Activated CD4-positive, alpha-beta T cell treated with anti-CD3 and anti-CD28 coated beads, Interleukin-2, amount 10 ng/mL, durations not matched to agents 7 days and 5 days (primary cell): Measurements from ENCODE around the gene ACBD6. TPM values are rescaled to one million over a fixed set of nuclear protein-coding genes. Genes with fewer than 3 reads are reported as not detected.
"Not testable (repeated sequence)": the region's sequence is repeated elsewhere in the genome, so short reads cannot be mapped to it uniquely, and the experiment has no call there.

Experiments used
- CTCF ChIA-PET: fragments of 350-600 bp; sonication (Branson Sonifier 250); formaldehyde crosslinking; loops from one replicate; lab custom pipeline; 2021; ENCODE audit warnings: antibody characterized with exemption; lab: Charles Lee
- POLR2A ChIA-PET: fragments of 350-600 bp; sonication (Branson Sonifier 250); formaldehyde crosslinking; loops from one replicate; lab custom pipeline; 2021; ENCODE audit warnings: antibody characterized with exemption; lab: Charles Lee
- DNase-seq: peaks from one replicate; pipeline ENCODE4 v3.0.0-alpha.2; 2020
- H3K27ac Mint-ChIP-seq: one replicate; pipeline ENCODE4 v1.8.0; 2021; ENCODE audit warnings: mild to moderate bottlenecking, moderate library complexity, mixed read lengths
- H3K27me3 Mint-ChIP-seq: one replicate; pipeline ENCODE4 v1.8.0; 2021; ENCODE audit warnings: mixed read lengths
- H3K36me3 Mint-ChIP-seq: one replicate; pipeline ENCODE4 v1.8.0; 2021; ENCODE audit warnings: low read depth, mixed read lengths
- H3K4me1 Mint-ChIP-seq: one replicate; pipeline ENCODE4 v1.8.0; 2021; ENCODE audit warnings: mixed read lengths
- H3K4me3 Mint-ChIP-seq: one replicate; pipeline ENCODE4 v1.8.0; 2021; ENCODE audit warnings: mild to moderate bottlenecking, moderate library complexity, mixed read lengths
- H3K9me3 Mint-ChIP-seq: one replicate; pipeline ENCODE4 v1.8.0; 2021; ENCODE audit warnings: mixed read lengths
- total RNA-seq, 2 experiments: library from RNA; stranded (reverse); gene quantifications; one replicate each; pipeline ENCODE4 v1.2.3, GENCODE V29; 2021

Gene ACBD6
- total RNA-seq, 2 experiments from 2014 or later = 39.9 to 40.8 TPM

DNA sequence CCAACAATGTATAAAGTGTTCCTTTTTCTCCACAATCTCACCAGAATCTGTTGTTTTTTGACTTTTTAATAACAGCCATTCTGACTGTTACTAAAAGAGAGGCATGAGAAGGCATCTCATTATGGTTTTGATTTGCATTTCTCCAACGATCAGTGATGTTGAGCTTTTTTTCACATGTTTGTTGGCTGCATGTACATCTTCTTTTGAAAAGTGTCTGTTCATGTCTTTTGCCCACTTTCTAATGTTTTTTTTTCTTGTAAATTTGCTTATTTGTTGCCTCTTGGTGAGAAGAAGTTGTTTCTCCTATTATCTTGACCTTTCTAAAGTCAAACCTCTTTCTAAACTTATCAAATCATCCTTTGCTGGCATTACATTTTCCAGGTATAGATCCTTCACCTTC lies 80.8 kb downstream of the ACBD6 start:
- Mint-ChIP-seq H3K4me1 (no peaks in the 10 kb centered on the region), H3K27ac (no peak overlapping the region), H3K9me3 (peaks cover 5% of the 10 kb centered on the region), H3K36me3 (peaks cover 14% of the 10 kb centered on the region), H3K4me3 (no peak overlapping the region), H3K27me3 (no peaks in the 10 kb centered on the region)
- ChIA-PET CTCF (interaction anchor here (1.0 to 1.3 kb wide), 2 partner anchors 74 to 221 kb away, joined by 3 to 5 read pairs; no protein-coding TSS in a partner anchor), POLR2A (no interaction called here)
- DNase-seq = no peak

DNA sequence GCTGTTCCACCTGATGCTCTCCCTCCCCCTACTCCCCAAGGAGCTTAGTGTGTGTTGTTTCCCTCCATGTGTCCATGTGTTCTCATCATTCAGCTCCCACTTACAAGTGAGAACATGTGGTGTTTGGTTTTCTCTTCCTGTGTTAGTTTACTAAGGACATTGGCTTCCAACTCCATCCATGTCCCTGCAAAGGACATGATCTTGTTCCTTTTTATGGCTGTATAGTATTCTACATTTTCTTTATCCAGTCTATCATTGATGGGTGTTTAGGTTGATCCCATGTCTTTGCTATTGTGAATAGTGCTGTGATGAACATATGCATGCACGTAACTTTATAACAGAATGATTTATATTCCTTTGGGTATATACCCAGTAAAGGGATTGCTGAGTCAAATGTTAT lies 81.2 kb downstream of the ACBD6 start:
- H3K27me3 Mint-ChIP-seq, H3K4me3 Mint-ChIP-seq, H3K27ac Mint-ChIP-seq, H3K4me1 Mint-ChIP-seq, POLR2A ChIA-PET, CTCF ChIA-PET, H3K9me3 Mint-ChIP-seq, DNase-seq: not testable (repeated sequence)
- peaks cover 14% of the 10 kb centered on the region for H3K36me3 Mint-ChIP-seq

DNA sequence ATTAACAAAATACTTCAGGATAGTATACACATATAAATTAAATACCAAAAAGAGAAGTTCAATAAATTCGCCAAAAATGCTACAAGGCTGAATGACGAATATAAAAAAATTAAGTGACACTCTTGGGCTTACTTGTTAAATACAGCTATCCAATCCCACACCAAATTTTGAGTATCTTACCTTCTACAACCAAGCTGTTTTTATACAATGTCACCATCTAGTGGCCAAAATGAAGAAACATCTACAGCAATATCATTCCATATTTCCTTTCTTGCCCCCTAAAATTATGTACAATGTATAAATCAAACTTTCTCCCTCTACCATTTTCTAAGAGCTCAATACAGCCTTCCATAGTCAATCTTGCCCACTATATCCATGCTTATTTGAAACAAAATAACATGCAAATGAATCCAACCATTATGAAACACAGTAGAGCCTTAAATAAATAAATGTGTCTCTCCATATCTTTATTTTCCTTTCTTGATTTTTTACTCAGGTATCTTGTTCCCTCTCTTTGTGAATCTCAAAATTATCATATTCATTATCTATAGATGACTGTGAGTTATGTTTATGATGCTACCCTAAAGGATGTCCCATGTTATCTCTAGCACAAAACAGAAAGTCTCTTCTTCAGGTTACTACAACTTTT lies 86.3 kb downstream of the ACBD6 start:
- Mint-ChIP-seq H3K36me3 (peaks cover 14% of the 10 kb centered on the region), H3K27me3 (no peaks in the 10 kb centered on the region), H3K4me3 (no peak overlapping the region), H3K9me3 (peaks cover 3% of the 10 kb centered on the region), H3K4me1 (no peaks in the 10 kb centered on the region), H3K27ac (no peak overlapping the region)
- no peak for DNase-seq
- ChIA-PET POLR2A (no interaction called here), CTCF (interaction anchor here (1.1 to 1.2 kb wide), 2 partner anchors 11 to 163 kb away, joined by 3 to 5 read pairs; no protein-coding TSS in a partner anchor)

DNA sequence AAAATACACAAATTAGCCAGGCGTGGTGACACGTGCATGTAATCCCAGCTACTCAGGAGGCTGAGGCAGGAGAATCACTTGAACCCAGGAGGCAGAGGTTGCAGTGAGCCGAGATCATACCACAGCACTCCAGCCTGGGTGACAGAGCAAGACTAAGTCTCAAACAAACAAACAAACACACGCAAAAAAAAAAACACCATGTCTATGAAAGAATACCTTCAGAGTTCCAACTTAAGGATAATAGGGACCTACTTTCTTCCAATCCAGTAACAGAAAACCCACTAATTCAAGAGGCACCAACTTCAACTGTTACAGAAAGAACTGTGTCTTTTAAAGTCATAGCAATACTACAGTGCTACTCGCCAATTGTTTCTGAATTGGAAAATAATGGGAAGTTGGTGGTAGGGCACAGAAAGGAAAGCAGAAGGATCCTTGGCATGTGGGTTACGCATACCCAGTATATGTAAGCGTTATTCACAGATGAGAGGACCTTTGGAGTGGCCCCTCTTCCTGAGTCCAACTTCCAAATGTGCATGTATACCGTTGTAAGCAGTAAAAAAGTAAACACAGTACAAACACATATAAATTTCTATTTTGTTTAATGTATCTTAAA lies 87.0 kb downstream of the ACBD6 start:
- Mint-ChIP-seq H3K36me3 (peaks cover 15% of the 10 kb centered on the region), H3K9me3 (peaks cover 3% of the 10 kb centered on the region), H3K4me3 (no peak overlapping the region), H3K4me1 (no peaks in the 10 kb centered on the region), H3K27ac (no peak overlapping the region), H3K27me3 (no peaks in the 10 kb centered on the region)
- ChIA-PET CTCF (interaction anchor here (1.1 to 1.2 kb wide), 2 partner anchors 12 to 162 kb away, joined by 3 to 5 read pairs; no protein-coding TSS in a partner anchor), POLR2A (no interaction called here)
- DNase-seq = no peak

DNA sequence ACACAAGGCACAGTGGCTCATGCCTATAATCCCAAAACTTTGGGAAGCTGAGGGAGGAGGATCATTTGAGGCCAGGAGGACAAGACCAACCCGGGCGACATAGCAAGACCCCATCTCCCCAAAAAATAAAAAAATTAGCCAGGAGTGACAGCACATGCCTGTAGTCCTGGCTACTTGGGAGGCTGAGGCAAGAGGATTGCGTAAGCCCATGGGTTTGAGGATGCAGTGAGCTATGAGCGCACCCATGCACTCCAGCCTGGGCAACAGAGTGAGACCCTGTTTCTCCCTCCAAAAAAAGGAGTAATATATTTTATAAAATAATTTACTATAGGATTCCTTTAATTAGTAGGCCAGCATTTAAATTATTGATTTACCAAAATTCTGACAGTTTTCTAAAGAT lies 89.8 kb downstream of the ACBD6 start:
- DNase-seq = no peak
- ChIA-PET CTCF (interaction anchor here (0.6 kb wide), 1 partner anchor 133 kb away, joined by 3 read pairs; no protein-coding TSS in a partner anchor), POLR2A (no interaction called here)
- no peak overlapping the region for H3K4me3 Mint-ChIP-seq
- H3K4me1 Mint-ChIP-seq = no peaks in the 10 kb centered on the region
- peaks cover 6% of the 10 kb centered on the region for H3K9me3 Mint-ChIP-seq
- no peaks in the 10 kb centered on the region for H3K27me3 Mint-ChIP-seq
- no peak overlapping the region for H3K27ac Mint-ChIP-seq
- H3K36me3 Mint-ChIP-seq = peaks cover 28% of the 10 kb centered on the region

DNA sequence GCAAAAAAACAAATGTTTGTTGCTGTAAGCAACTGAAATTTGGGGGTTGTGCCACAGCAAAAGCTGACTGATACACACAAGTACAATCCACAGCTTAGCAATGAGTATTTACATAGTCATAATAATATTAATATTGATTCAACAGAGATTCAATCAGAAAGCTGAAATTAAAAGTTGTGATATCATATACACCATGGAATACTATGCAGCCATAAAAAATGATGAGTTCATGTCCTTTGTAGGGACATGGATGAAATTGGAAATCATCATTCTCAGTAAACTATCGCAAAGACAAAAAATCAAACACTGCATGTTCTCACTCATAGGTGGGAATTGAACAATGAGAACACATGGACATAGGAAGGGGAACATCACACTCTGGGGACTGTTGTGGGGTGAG lies 94.2 kb downstream of the ACBD6 start:
- DNase-seq, H3K9me3 Mint-ChIP-seq, H3K27me3 Mint-ChIP-seq, H3K4me3 Mint-ChIP-seq, H3K4me1 Mint-ChIP-seq, POLR2A ChIA-PET, H3K27ac Mint-ChIP-seq: not testable (repeated sequence)
- CTCF ChIA-PET = interaction anchor here (1.2 kb wide), 1 partner anchor 16 kb away, joined by 3 read pairs; no protein-coding TSS in a partner anchor
- peaks cover 26% of the 10 kb centered on the region for H3K36me3 Mint-ChIP-seq

DNA sequence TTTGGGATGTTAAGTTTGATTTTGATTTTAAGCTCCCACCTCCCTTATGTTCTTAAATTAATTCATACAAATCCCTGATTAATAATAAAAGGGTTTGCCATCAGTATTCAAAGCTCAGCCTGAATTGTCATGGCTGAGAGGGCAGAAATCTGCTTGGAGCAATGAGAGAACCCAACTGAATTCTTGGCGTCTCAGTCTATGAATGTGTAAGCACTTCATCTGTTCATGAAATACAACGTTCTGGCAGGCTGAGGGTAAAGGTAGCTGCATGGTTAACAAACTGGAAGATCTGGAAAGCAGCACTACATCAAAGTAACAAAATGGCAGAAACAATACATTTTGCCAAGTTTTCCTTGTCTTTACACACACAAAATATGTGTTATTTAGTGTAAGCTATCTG lies 95.3 kb downstream of the ACBD6 start:
- Mint-ChIP-seq H3K36me3 (peaks cover 21% of the 10 kb centered on the region), H3K4me3 (no peak overlapping the region), H3K27me3 (no peaks in the 10 kb centered on the region), H3K9me3 (peaks cover 3% of the 10 kb centered on the region), H3K4me1 (no peaks in the 10 kb centered on the region), H3K27ac (no peak overlapping the region)
- ChIA-PET POLR2A (no interaction called here), CTCF (interaction anchor here (1.2 kb wide), 1 partner anchor 15 kb away, joined by 3 read pairs; no protein-coding TSS in a partner anchor)
- DNase-seq = no peak

DNA sequence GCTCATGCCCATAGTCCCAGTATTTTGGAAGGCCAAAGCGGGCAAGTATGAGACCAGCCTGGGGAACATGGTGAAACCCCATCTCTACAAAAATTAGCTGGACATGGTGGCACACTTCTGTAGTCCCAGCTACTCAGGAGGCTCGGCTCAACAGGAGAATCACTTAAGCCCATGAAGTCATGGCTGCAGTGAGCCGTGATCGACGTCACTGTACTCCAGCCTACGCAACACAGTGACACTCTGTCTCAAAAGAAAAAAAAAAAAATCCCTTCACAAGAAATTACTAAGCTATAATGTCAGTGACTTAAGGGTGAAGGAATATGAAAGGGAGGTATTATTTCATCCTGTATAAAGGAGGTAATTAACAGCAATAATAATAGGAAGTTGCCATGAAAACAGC lies 99.8 kb downstream of the ACBD6 start:
- POLR2A ChIA-PET = no interaction called here

DNA sequence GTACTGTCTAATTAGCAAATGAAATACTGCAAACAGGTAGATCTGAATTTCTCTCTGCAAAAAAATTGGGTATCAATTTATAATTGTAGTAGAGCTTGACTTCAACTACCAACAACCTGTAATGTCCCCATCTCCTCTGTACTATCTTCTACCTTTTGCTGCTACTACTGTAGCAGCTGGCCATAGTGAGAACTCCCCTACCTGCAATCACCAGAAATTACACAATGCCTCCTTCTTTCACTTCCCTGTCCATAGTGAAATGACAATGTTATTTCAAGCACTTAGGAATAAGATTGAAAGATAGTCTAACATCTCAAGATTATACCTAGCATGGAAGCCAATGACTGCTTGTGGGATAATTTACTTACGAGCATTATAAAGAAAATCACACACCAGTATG lies 100.4 kb downstream of the ACBD6 start:
- Mint-ChIP-seq H3K4me3 (no peak overlapping the region), H3K36me3 (peaks cover 8% of the 10 kb centered on the region), H3K27ac (no peak overlapping the region), H3K4me1 (no peaks in the 10 kb centered on the region), H3K9me3 (no peaks in the 10 kb centered on the region), H3K27me3 (no peaks in the 10 kb centered on the region)
- ChIA-PET CTCF (no interaction called here), POLR2A (no interaction called here)
- DNase-seq = no peak

More for the DNA sequence above, 99.8 kb downstream of the ACBD6 start:
- H3K9me3 Mint-ChIP-seq = no peaks in the 10 kb centered on the region
- CTCF ChIA-PET = no interaction called here
- H3K27ac Mint-ChIP-seq = no peak overlapping the region
- no peak for DNase-seq
- no peaks in the 10 kb centered on the region for H3K27me3 Mint-ChIP-seq
- no peak overlapping the region for H3K4me3 Mint-ChIP-seq
- no peaks in the 10 kb centered on the region for H3K4me1 Mint-ChIP-seq
- H3K36me3 Mint-ChIP-seq = peaks cover 3% of the 10 kb centered on the region

DNA sequence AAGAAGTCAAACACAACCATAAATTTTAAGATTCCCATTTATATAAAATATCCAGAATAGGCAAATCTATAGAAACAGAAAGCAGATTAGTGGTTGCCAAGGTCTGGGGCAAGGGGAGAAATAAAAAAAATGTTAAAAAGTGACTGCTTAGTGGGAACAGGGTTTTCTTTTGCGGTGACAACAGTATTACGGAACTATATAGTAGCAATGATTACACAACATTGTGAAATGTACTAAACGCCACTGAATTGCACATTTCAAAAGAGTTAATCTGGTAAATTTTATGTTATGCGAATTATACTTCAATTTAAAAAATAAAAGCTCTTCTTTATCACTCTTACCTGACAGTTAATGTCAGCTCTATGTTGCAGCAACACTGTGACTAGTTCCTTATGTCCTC lies 105.2 kb downstream of the ACBD6 start:
- no peaks in the 10 kb centered on the region for H3K4me1 Mint-ChIP-seq
- H3K27ac Mint-ChIP-seq = no peak overlapping the region
- no peak for DNase-seq
- CTCF ChIA-PET = no interaction called here
- POLR2A ChIA-PET = no interaction called here
- H3K4me3 Mint-ChIP-seq = no peak overlapping the region
- peaks cover 28% of the 10 kb centered on the region for H3K36me3 Mint-ChIP-seq
- H3K27me3 Mint-ChIP-seq = no peaks in the 10 kb centered on the region
- peaks cover 5% of the 10 kb centered on the region for H3K9me3 Mint-ChIP-seq

DNA sequence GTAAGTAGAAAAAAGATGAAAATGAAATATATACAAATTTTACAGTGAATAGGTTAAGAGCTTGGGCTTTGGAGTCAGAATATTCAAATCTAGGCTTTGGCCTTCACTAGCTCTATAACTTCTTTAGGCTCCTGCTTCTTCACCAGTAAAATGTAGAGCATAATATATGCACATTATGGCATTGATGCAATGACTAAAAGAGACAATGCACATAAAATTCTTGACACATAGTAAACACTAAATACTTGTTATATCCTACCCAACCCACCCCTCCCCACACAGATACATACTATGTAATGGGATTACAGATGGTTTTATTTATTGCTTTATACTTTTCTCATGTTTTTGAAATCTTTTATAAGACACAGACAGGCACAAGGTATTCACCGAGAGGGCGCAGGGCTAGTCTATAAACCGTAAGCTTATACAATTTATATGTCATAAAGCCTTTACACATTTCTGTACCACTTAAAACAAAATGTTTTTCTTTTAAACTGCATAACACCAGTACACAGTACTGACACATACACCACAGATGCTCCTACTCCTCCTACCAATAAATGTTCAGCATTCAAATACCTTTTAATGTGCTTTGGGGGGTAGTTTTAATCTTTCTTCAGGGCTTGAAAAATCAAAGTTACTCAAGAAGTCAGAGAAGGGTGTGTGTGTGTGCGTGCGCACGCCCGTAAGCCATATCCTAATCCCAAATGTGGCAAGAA lies 109.8 kb downstream of the ACBD6 start:
- peaks cover 42% of the 10 kb centered on the region for H3K36me3 Mint-ChIP-seq
- DNase-seq = no peak
- no peaks in the 10 kb centered on the region for H3K27me3 Mint-ChIP-seq
- no peak overlapping the region for H3K27ac Mint-ChIP-seq
- H3K4me3 Mint-ChIP-seq = no peak overlapping the region
- peaks cover 11% of the 10 kb centered on the region for H3K9me3 Mint-ChIP-seq
- ChIA-PET CTCF (interaction anchor here (0.6 kb wide), 1 partner anchor 15 kb away, joined by 3 read pairs; no protein-coding TSS in a partner anchor), POLR2A (no interaction called here)
- peaks cover 3% of the 10 kb centered on the region for H3K4me1 Mint-ChIP-seq

DNA sequence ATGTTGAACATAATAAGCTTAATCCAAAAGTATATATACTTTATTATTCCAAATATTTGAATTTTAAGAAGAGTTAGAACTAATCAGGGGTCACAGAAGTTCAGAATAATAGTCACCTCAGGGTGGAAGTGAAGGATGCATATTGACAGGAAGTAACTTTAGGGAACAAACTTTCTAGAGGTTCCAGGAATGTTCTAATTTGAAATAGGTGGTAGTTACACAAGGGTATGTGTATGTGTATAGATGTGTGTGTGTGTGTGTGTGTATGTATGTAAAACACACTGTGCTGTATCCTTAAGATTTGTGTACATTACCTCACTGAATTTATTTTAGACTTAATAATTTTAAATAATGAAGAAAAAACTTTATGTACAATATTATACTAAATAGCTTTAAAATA lies 110.4 kb downstream of the ACBD6 start:
- Mint-ChIP-seq H3K4me1 (peaks cover 3% of the 10 kb centered on the region), H3K4me3 (no peak overlapping the region), H3K36me3 (peaks cover 41% of the 10 kb centered on the region), H3K27ac (no peak overlapping the region), H3K27me3 (no peaks in the 10 kb centered on the region), H3K9me3 (peaks cover 16% of the 10 kb centered on the region)
- DNase-seq = no peak
- CTCF ChIA-PET = interaction anchor here (0.6 kb wide), 1 partner anchor 16 kb away, joined by 3 read pairs; no protein-coding TSS in a partner anchor
- POLR2A ChIA-PET = no interaction called here

DNA sequence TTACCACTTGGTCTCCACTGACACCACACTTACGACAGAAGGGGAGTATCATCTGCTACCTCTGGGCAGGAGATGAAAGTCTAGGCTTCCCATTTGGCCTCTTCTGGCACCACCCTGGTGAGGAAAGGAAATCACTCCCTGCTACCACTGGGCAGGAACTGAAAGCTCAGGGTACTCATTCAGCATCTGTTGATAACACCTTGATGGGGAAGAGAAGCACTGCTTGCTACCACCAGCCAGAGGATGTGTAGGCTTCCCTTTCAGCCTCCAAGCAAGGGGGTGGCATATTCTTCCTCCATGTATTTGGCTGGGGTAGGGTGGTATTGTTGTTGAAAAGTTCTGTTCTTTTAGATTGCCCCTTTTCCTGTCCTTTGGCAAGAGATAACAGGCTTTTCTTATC lies 115.0 kb downstream of the ACBD6 start:
- Mint-ChIP-seq H3K27ac (no peak overlapping the region), H3K27me3 (no peaks in the 10 kb centered on the region), H3K36me3 (peaks cover 33% of the 10 kb centered on the region), H3K4me1 (peaks cover 3% of the 10 kb centered on the region), H3K9me3 (peaks cover 32% of the 10 kb centered on the region), H3K4me3 (no peak overlapping the region)
- DNase-seq = no peak
- ChIA-PET CTCF (no interaction called here), POLR2A (no interaction called here)
